GM03348 (cell line): ENCODE results near the gene COMMD6.

Experiments used
- DNase-seq: peaks from one replicate; pipeline ENCODE4 v3.0.0; 2012; ENCODE audit warnings: low spot score

COMMD6 gene

GRCh38 chr13:75521956-75522355, 15.7 kb downstream of the COMMD6 start:
- no peak for DNase-seq

- DNase-seq, result no peak
Measured at GRCh38 chr13:75518439-75519088, 19.1 kb downstream of the COMMD6 start.

GRCh38 chr13:75514080-75514995, 23.3 kb downstream of the COMMD6 start:
- DNase-seq, result peak; percentile 12

- DNase-seq, result no peak
Measured at GRCh38 chr13:75513271-75513670, 24.4 kb downstream of the COMMD6 start.

GRCh38 chr13:75512253-75512652, 25.4 kb downstream of the COMMD6 start:
- DNase-seq, result no peak

GRCh38 chr13:75511051-75511625, 26.5 kb downstream of the COMMD6 start:
- no peak for DNase-seq

GRCh38 chr13:75508002-75508548, 29.6 kb downstream of the COMMD6 start:
- DNase-seq, result no peak

GRCh38 chr13:75507027-75508001, 30.3 kb downstream of the COMMD6 start:
- no peak for DNase-seq

- no peak for DNase-seq
Measured at GRCh38 chr13:75506018-75506417, 31.6 kb downstream of the COMMD6 start.

- DNase-seq, result no peak
Measured at GRCh38 chr13:75505327-75505726, 32.3 kb downstream of the COMMD6 start.

GRCh38 chr13:75495938-75496337, 41.7 kb downstream of the COMMD6 start:
- DNase-seq, result peak; percentile 49

GRCh38 chr13:75494491-75494890, 43.1 kb downstream of the COMMD6 start:
- DNase-seq, result peak; percentile 30

- DNase-seq, result no peak
Measured at GRCh38 chr13:75493156-75493555, 44.5 kb downstream of the COMMD6 start.

- DNase-seq, result no peak
Measured at GRCh38 chr13:75492389-75492788, 45.3 kb downstream of the COMMD6 start.

- DNase-seq, result no peak
Measured at GRCh38 chr13:75491376-75491775, 46.3 kb downstream of the COMMD6 start.

- DNase-seq, result peak; percentile 52
Measured at GRCh38 chr13:75489502-75490263, 48.0 kb downstream of the COMMD6 start.

- no peak for DNase-seq
Measured at GRCh38 chr13:75486146-75487062, 51.2 kb downstream of the COMMD6 start.

GRCh38 chr13:75485286-75486062, 52.2 kb downstream of the COMMD6 start:
- DNase-seq, result no peak

- no peak for DNase-seq
Measured at GRCh38 chr13:75482820-75483079, 54.9 kb downstream of the COMMD6 start.
